SHP77 (cell line): ENCODE data around the gene GCLM.

ENCODE experiments used
- DNase-seq, 2 experiments: peaks; one replicate each; lab custom pipeline; 2025; lab: John Stamatoyannopoulos, UW

The GCLM gene

DNA sequence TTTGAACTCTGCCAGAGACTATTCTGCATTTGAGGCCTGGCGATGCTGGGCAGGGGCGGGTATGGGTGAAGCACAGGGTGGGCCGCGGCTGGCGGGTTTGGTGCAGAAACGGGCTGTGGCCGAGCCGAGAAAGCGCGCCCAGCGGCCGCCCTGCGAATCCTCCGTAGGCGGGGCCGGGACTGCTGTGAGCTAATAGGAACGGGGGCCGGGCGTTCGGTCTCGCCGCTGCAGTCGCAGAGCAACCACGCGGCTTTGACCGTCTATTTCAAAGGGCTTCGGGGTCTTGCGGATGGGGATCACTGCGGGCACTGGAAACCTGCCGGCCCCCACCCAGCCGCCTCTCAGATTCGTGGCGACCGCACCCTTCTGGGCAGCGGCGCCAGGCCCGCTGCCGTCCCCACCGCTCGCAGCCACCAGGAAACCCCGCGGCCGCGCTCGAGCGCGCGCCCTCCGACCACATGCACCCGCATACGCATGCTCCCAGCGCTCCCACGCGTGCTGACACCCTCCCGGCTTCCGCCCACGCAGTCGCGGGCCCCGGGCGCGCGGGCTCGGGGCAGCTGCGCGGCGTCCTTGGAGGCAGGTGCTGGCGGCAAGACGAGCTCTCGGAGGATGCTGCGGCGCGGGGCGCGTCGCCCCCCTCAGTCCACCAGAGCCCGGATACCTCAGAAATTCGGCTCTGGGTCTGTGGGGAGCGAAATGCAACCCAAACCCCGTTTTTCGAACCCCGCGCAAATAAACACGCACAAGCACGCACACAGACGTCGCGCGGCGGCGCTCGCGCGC lies 62.8 kb downstream of the GCLM start:
- peak; percentile 82 to 90 for DNase-seq

DNA sequence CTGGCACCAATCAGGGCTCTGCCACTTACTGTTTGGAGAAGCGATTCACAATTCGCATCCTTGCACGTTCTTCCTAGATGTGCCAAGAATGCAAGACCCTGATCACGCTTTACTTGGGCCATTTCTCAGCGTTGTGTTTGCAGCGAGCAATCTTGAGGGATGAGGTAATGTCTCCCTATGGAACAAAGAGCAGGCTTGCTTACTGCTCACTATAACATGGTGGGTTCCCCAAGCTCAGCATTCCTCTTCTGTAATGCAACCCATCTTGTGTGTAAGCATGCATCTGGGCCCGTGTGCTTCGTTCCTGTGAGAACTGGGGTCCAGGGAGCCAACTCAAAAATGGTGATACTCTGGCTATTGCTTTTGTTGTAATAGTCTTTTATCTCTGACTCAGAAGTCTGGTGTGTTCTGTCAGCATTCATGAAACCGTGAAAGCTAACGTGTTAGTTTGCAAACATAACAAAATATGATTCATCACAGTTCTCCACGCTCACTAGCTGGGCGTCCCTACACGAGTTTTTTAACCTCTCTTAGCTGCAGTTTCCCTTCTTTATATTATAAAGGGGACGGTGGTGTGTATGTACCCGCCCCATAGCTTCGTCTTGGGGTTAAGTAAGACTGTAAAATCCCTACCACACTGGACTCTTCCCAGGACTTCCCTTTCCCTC lies 63.6 kb downstream of the GCLM start:
- peak; percentile 25 to 30 for DNase-seq

DNA sequence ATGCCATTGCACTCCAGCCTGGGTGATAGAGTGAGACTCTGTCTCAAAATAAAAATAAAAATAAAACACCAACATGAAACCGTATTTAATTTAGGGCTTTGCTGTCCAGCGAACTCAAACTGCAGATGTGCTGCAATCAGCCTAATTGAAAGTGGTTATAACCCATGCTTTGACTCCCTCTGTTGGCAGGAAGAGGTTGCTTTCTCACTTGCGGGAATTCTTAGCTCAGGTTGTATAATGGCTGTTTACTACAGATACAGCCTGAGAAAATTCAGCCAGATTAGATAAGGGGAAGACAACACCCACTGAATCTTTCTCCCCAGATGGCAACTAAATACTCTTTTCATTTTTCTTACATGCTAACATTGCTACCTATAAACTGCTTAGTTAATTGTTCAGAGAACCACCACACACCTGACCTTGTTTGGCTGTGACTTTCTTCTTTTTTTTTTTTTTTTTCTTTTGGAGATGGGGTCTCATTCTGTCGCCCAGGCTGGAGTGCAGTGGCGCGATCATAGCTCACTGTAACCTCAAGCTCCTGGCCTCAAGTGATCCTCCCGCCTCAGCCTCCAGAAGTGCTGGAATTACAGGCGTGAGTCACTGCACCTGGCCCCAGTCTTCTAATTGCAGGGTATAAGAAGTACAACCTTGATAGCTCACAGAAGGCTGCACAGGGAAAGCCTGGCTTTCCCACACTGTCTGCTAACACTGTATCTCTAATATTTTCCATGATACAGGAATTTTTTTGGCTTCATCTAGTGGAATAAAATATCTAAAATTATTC lies 64.8 kb downstream of the GCLM start:
- DNase-seq, result peak; percentile 70 to 74

DNA sequence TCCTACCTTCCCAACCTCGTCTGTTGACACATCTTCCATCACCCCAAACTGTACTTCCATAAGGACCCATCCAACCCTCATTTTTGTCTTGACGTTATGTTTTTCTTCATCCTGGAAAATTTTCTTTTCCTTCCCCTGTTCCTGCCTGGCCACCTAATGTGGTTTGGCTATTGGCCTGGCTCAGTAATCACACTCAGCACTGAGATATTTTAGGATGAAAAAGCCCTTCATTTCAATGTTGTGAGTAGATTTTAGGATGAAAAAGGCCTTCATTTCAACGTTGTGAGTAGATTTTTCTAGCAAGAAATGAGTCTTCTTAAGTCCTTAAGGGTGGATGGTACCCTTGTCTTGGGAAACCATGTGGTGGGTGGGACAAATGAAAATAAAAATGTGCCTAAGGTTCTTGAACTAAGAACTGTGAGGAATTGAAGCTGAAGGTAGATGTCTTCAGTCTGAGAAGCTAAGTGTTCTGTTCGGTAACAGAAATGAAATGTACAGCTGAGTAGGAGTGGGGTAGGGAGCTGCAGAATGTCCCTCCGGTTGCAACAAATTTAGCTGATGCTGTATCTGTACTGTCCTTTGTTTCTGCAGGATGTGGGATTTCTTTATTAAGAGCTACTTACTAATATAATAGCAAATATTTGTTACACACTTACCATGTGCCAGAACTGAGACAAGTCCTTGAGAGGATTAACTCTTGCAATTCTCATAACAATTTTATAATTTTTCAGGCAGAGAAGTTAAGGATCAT lies 66.3 kb downstream of the GCLM start:
- DNase-seq, result no peak

DNA sequence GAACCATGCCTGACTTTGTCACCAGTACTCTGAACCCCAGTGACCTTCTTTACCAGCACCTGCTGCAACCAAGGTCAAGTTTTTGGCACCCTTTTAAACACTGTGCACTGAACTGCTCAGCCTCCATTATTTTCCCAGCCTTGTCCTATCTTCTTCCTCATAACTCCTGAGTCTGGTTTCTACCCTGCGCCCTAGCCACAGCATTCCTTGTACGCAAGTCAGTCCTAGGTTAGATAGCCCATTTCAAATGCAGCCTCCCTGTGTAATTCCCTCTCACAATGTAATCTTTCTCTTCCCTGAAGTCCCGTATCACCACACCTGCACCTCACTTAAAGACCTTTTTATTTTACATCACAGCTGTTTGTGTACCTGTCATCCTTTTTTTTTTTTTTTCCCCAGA lies 67.5 kb downstream of the GCLM start:
- DNase-seq, result no peak

DNA sequence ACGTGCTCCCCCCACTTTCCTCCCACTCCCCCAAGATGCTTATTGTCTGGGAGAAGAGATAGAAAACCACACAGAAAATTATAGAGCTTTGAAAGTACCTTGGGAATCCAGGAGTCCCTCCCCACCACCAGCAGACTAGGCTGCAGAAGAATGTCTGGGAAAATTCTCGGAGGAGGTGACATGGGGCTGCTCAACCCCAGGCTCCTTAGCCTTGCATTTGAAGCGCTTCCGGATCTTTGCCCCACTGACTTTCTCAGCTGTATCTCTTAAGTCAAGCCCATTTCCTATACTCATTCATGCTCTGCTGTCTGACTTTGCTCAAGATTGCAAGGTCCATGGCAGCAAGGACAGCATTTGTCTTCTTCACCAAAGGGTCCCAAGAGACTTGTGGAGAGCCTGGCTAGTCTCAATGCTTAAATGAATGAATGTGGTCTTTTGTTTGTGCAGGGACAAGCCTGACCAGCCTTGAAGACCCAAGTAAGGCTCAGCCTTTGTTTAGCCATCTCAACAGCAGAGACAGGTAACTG lies 68.2 kb downstream of the GCLM start:
- DNase-seq, result no peak

DNA sequence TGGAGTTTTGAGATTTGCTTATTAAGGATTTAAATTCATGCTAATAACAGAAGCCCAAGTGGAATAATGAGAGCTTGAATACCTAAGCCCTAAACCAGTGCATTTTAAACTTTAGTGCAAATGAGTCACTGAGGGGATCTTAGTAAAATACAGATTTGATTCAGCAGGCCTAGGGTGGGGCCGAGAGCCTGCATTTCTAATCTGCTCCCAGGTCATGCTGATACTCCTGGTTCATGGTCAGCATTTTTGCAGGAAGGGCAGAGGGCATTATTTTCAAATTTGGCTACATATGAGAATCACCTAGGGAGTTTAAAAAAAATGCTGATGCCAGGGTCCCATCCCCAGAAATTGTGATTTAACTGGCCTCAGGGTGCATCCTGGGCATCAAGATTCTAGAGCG lies 69.5 kb downstream of the GCLM start:
- DNase-seq, result no peak

DNA sequence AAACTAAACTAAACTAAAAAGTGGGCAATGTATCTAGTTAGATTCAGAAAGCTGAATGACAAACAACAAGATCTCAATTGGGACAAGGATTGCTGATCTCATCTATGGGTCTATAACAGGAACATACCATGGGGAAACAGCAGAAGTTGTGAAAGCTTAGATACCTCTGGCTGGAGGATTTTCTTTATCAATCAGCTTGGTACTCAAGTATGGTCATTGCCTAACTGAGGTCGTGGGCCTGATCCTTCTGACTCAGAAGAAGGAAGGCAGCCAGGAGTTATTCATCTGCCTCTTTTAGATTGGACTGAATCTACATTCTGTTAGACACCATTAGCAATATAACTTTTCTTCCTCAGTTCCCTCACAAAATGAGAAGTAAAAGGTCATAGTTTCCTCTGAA lies 69.9 kb downstream of the GCLM start:
- DNase-seq, result no peak

DNA sequence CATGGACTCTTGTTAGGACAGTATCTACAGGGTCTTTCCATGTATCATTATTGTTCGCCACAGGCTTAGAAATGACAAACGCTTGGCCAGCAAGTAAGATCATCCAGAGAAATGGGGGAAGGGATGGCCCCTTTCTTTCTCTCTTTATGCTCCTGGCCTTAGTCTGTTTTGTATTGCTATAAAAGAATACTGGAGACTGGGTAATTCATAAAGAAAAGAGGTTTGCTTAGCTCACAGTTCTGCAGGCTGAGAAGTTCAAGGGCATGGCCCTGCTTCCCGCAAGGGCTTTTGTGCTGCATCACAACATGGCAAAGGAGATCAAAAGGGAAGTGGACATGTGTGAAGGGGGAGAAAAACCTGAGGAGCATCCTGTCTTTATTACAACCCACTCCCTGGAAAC lies 71.3 kb downstream of the GCLM start:
- no peak for DNase-seq
